Mucosa of stomach (tissue), 1 donor: ENCODE results near the gene DHRS4L2.
"Not testable (repeated sequence)": the region's sequence is repeated elsewhere in the genome, so short reads cannot be mapped to it uniquely, and the experiment has no call there.

Experiments
- H3K27me3 ChIP-seq: one replicate; pipeline ENCODE4 v1.7.0; 2013; ENCODE audit warnings: mild to moderate bottlenecking, low read length; ENCODE audit not compliant: control insufficient read depth, insufficient read depth
- H3K36me3 ChIP-seq: one replicate; pipeline ENCODE4 v1.7.0; 2013; ENCODE audit warnings: low read length; ENCODE audit not compliant: control insufficient read depth, insufficient read depth
- H3K4me1 ChIP-seq: one replicate; pipeline ENCODE4 v1.7.0; 2013; ENCODE audit warnings: mild to moderate bottlenecking, low read length; ENCODE audit not compliant: control insufficient read depth, insufficient read depth
- H3K4me3 ChIP-seq: one replicate; pipeline ENCODE4 v1.7.0; 2013; ENCODE audit warnings: low read length
- H3K9ac ChIP-seq: one replicate; pipeline ENCODE4 v1.7.0; 2013; ENCODE audit warnings: mild to moderate bottlenecking, low read length, moderate library complexity
- H3K9me3 ChIP-seq: one replicate; pipeline ENCODE4 v1.7.0; 2013; ENCODE audit warnings: mild to moderate bottlenecking, low read length, moderate library complexity; ENCODE audit not compliant: control insufficient read depth
- donor health status: Pancreatic carcinoma.

DHRS4L2 gene

GRCh38 chr14:24006817-24007652 is 18.3 kb downstream of the DHRS4L2 start:
- H3K4me1 ChIP-seq, H3K9ac ChIP-seq, H3K36me3 ChIP-seq, H3K27me3 ChIP-seq, H3K4me3 ChIP-seq, H3K9me3 ChIP-seq: not testable (repeated sequence)

- no peaks in the 10 kb centered on the region for H3K4me1 ChIP-seq
- no peak overlapping the region for H3K4me3 ChIP-seq
- H3K36me3 ChIP-seq = no peaks in the 10 kb centered on the region
- no peaks in the 10 kb centered on the region for H3K27me3 ChIP-seq
- no peak overlapping the region for H3K9ac ChIP-seq
- H3K9me3 ChIP-seq = no peaks in the 10 kb centered on the region
Observed at GRCh38 chr14:24011051-24011450, 22.3 kb downstream of the DHRS4L2 start.

- not testable (repeated sequence) for H3K27me3 ChIP-seq, H3K36me3 ChIP-seq, H3K4me3 ChIP-seq, H3K9me3 ChIP-seq, H3K9ac ChIP-seq, H3K4me1 ChIP-seq
Observed at GRCh38 chr14:24012726-24013273, 24.1 kb downstream of the DHRS4L2 start.

- H3K9me3 ChIP-seq = no peaks in the 10 kb centered on the region
- no peaks in the 10 kb centered on the region for H3K4me1 ChIP-seq
- no peak overlapping the region for H3K4me3 ChIP-seq
- H3K27me3 ChIP-seq = no peaks in the 10 kb centered on the region
- no peak overlapping the region for H3K9ac ChIP-seq
- H3K36me3 ChIP-seq = no peaks in the 10 kb centered on the region
Observed at GRCh38 chr14:24013654-24014514, 25.2 kb downstream of the DHRS4L2 start.

GRCh38 chr14:24015745-24016144 is 27.0 kb downstream of the DHRS4L2 start:
- H3K4me3 ChIP-seq, H3K9me3 ChIP-seq: not testable (repeated sequence)

GRCh38 chr14:24018978-24019377 is 30.2 kb downstream of the DHRS4L2 start:
- H3K36me3 ChIP-seq, H3K9me3 ChIP-seq, H3K4me1 ChIP-seq, H3K4me3 ChIP-seq, H3K9ac ChIP-seq, H3K27me3 ChIP-seq: not testable (repeated sequence)

More at GRCh38 chr14:24015745-24016144, 27.0 kb downstream of the DHRS4L2 start:
- H3K4me1 ChIP-seq, H3K36me3 ChIP-seq, H3K27me3 ChIP-seq, H3K9ac ChIP-seq: not testable (repeated sequence)

- not testable (repeated sequence) for H3K9ac ChIP-seq, H3K36me3 ChIP-seq, H3K27me3 ChIP-seq, H3K9me3 ChIP-seq, H3K4me3 ChIP-seq, H3K4me1 ChIP-seq
Observed at GRCh38 chr14:24019944-24020343, 31.2 kb downstream of the DHRS4L2 start.

GRCh38 chr14:24020520-24020919 is 31.8 kb downstream of the DHRS4L2 start:
- not testable (repeated sequence) for H3K27me3 ChIP-seq, H3K4me3 ChIP-seq, H3K4me1 ChIP-seq, H3K9ac ChIP-seq, H3K9me3 ChIP-seq, H3K36me3 ChIP-seq

GRCh38 chr14:24024939-24025418 is 36.2 kb downstream of the DHRS4L2 start:
- not testable (repeated sequence) for H3K4me3 ChIP-seq, H3K4me1 ChIP-seq, H3K27me3 ChIP-seq, H3K9me3 ChIP-seq, H3K36me3 ChIP-seq, H3K9ac ChIP-seq

GRCh38 chr14:24029687-24030086 is 41.0 kb downstream of the DHRS4L2 start:
- H3K9ac ChIP-seq, H3K4me3 ChIP-seq, H3K9me3 ChIP-seq, H3K36me3 ChIP-seq, H3K27me3 ChIP-seq, H3K4me1 ChIP-seq: not testable (repeated sequence)

- H3K4me1 ChIP-seq, H3K4me3 ChIP-seq, H3K27me3 ChIP-seq, H3K36me3 ChIP-seq, H3K9ac ChIP-seq, H3K9me3 ChIP-seq: not testable (repeated sequence)
Observed at GRCh38 chr14:24031331-24031730, 42.6 kb downstream of the DHRS4L2 start.

GRCh38 chr14:24032727-24033418 is 44.1 kb downstream of the DHRS4L2 start:
- no peak overlapping the region for H3K4me3 ChIP-seq
- H3K27me3 ChIP-seq = no peaks in the 10 kb centered on the region
- peaks cover 6% of the 10 kb centered on the region for H3K4me1 ChIP-seq
- no peaks in the 10 kb centered on the region for H3K36me3 ChIP-seq
- H3K9ac ChIP-seq = no peak overlapping the region
- H3K9me3 ChIP-seq = no peaks in the 10 kb centered on the region
